ENCODE measurements around the gene PIP5K1C. TPM values are rescaled to one million over a fixed set of nuclear protein-coding genes. Genes with fewer than 3 reads are reported as not detected.

Gene PIP5K1C
- total and polyA plus RNA-seq, 2 donors (not counting 1 experiment from before 2014, with no cell fraction given), result 10.4 to 46.7 TPM

- H3K27ac ChIP-seq (ENCODE audit: low read length in 2 of 2), result no peak overlapping the region
- intact Hi-C loops (cut with micrococcal nuclease), result loop anchor here (5.0 kb wide), 1 partner anchor 53 kb away; the partner anchor contains the start of gene MFSD12
- no peak overlapping the region for H3K4me3 Mint-ChIP-seq
Observed at GRCh38 chr19:3609779-3610719, 90.2 kb downstream of the PIP5K1C start.

More at GRCh38 chr19:3609779-3610719, 90.2 kb downstream of the PIP5K1C start:
- Mint-ChIP-seq H3K27me3 (no peaks in the 10 kb centered on the region), H3K4me1 (peaks cover 21% of the 10 kb centered on the region), H3K9me3 (ENCODE audit: insufficient read depth) (no peaks in the 10 kb centered on the region), H3K27ac (no peak overlapping the region)
- Histone ChIP-seq H3K79me2 (ENCODE audit: control insufficient read depth, insufficient read depth, low read length) (peaks cover 7% of the 10 kb centered on the region), H4K20me1 (ENCODE audit: control insufficient read depth, insufficient read depth, low read length, poor library complexity, severe bottlenecking) (no peaks in the 10 kb centered on the region), H3K36me3 (replicated peaks in 1 of 2; ENCODE audit: control extremely low read depth in 1 of 2, control insufficient read depth in 1 of 2, extremely low read depth in 1 of 2, insufficient read depth in 2 of 2, low read length in 1 of 2) (peaks cover 0 to 20% of the 10 kb centered on the region in 2 experiments), H2AFZ (ENCODE audit: insufficient read depth, low read depth, low read length, poor library complexity, severe bottlenecking) (no peak overlapping the region), H3K27me3 (replicated peaks in 1 of 4; ENCODE audit: control extremely low read depth in 1 of 4, control insufficient read depth in 3 of 4, insufficient read depth in 4 of 4, low read length in 3 of 4) (peaks cover 0 to 4% (median 0%) of the 10 kb centered on the region in 4 experiments), H3K9me3 (ENCODE audit: control extremely low read depth in 1 of 3, control insufficient read depth in 2 of 3, insufficient read depth in 1 of 3, low read length in 2 of 3) (peaks cover 0 to 20% (median 0%) of the 10 kb centered on the region in 3 donors), H3K4me2 (replicated peaks; ENCODE audit: low read depth, low read length, poor library complexity, severe bottlenecking) (no peak overlapping the region), H3K9ac (ENCODE audit: low read length) (no peak overlapping the region), H3K4me3 (ENCODE audit: control extremely low read depth in 1 of 5, extremely low read depth in 1 of 5, insufficient read depth in 1 of 5, low read depth in 2 of 5, low read length in 4 of 5) (no peak overlapping the region), H3K4me1 (ENCODE audit: control insufficient read depth in 2 of 2, insufficient read depth in 2 of 2, low read length in 2 of 2) (peaks cover 28 to 38% of the 10 kb centered on the region in 2 donors)
- no peak for TF ChIP-seq CTCF (IDR thresholded peaks at IDR 0.05)
- CTCF ChIA-PET, result interaction anchor here (1.3 kb wide), 1 partner anchor 65 kb away, joined by 3 read pairs; no protein-coding TSS in a partner anchor
- no peak for DNase-seq
- 67% methylated on average over 24 of the region's 24 CpGs for WGBS (ENCODE audit: insufficient coverage)
- no peak for ATAC-seq (ENCODE audit: low read depth)
- POLR2A ChIA-PET, result interaction anchor here (0.6 kb wide), 1 partner anchor 1397 kb away, joined by 5 read pairs; no protein-coding TSS in a partner anchor

All from B cell (primary cell).